DMS 273 treated with DMSO at 0.1 percent for 48 hours (cell line): ENCODE data around the gene IRF4.

Experiments used
- DNase-seq: peaks from one replicate; lab custom pipeline; 2025; lab: John Stamatoyannopoulos, UW

Gene IRF4

DNA sequence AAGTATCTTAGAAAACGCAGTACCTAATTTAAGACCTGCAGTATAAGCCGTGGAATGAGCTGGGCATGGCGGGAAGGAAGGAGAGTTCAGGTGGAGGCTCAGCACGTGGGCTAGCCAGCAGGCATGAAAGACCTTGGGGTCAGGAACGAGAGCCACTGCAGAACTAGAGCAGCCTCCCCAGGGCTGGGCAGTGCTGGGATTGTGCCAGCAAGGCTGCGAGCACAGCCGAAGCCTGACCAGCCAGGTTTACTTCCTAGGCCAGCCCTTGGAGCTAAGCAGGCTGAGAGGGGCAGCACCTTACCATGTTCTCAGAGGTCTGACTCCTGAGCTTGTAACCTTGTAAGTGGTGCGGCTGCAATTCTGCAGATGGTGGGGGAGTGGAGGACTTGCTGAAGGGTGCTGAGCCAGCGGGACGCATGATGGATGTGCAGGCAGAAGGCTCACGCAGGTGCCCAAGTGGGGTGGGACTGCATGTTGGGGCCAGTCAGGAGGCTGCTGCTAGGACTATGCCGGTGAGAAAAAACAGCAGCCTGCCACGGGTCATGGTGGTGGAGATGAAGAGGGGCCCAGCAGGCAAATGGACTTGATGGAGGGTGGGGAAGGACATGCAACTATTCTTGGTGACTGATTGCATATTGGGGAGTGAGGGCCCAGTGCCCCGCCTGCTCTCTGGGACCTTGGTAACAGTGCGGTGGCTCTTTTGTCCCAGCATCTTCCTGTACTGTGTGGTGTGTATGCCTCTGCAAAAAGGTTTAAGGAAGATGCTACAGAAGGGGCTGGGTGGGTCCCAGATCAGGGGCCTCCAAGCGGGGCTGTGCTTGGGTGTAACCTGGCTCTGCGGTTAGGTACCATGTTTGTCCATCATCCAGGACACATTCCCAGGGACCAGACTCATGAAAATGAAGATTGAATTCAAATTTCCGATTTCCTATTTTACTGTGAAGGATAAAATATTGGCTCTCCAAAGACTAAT, 37.6 kb upstream of the IRF4 start:
- no peak for DNase-seq

DNA sequence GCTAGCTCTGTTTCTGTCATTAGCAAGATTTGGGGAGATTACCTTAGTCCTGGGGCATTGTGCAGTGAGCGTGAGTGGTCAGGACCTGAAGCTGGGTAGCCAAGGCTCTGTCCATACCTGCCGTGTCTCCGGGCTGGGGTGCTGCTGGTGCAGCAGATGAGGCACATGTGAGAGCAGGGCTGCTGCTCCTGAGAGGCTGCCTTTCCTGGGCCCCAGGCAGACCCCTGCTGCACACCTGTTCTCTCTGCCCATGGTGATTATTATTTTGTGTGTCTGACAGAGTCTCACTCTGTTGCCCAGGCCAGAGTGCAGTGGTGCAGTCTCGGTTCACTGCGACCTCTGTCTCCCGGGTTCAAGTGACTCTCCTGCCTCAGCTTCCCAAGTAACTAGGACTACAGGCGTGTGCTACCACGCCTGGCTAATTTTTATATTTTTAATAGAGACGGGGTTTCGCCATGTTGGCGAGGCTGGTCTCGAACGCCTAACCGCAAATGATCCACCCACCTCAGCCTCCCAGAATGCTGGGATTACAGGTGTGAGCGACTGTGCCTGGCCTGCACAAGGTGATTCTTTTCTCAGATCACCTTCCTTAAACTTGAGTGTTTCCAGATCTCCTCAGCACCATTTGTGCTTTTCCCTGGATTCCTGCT, 36.8 kb upstream of the IRF4 start:
- DNase-seq, result no peak

DNA sequence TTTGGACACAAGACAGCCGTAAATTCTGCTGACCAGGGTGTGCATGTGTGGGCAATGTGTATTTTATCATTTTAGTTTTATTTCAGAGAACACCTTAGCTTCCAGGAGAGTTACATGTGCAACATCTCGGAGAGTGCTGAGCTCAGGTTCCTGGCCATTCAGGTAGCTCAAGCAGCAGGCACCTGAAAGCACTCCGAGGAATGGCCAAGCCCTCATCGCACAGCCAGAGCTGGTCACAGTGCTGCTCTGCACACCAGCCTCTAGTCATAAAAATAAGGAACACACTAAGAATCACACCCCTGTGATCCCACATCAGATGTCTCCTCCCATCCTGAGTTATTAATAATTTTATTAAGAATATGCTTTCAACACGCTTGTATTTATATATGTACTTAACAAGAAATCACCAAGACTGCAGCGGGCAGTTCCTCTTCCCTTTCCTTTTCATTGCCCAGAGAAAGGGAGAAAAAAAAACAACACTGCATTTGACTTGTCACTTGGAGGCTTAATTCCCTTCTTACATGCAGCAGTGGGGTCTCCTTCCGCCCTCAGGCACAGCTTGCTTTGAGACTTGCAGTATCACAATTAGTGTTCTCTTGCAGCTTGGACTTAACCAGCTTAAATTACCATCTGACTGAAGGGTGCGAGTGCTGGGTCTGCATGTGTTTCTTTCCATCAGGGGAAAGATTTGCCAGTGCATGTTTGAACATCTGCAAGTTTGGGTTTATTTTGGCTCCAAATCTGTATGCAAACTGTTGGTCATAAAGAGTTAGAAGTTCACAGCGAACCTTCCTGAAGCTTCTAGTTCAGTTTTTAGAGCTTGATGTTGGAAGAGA, 36.0 kb upstream of the IRF4 start:
- no peak for DNase-seq

DNA sequence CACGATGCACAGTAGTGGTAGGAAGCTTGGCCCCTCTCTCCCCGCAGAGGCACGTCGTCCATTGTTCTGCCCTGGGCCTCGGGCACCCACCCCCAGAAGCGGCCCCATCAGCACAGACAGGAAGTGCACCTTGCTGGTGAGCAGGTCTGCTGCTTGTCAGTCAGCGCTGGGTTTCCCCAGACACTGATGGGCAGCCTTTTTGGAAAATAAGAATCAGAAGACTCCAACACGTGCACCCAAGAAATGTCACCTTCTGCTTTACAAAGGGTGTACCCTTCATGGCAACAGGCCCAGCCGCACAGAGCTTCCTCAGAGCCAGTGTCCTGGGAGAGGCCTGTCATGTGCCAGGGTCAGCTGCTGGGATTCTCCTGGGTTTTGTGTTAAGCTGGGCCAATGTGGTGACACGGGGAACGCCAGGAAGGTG, 34.7 kb upstream of the IRF4 start:
- no peak for DNase-seq

DNA sequence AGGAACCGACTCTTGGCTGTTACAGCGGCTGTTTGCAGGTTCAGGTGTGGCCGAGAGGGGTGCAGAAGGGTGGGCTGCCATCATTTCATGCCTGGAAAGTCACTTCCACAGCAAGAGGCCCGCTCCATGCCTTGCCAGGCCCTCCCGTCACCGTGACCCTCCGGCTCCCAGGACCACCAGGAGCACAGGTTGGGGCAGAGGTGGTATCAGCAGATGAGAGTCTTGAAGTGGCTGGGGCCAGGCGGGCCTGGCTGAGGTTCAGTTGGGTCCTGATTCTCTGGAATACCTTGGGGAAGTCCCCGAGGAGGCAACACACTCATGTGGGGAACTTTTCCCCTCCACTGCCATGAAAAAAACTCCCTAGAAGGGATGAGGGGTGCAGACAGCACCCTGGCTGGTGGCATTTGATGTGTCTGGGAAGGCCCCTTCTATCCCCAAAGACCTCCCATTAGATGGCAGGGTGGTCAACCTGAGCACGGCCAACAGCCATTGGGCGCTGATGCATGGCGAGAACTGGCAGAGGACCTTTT, 34.2 kb upstream of the IRF4 start:
- DNase-seq, result no peak

DNA sequence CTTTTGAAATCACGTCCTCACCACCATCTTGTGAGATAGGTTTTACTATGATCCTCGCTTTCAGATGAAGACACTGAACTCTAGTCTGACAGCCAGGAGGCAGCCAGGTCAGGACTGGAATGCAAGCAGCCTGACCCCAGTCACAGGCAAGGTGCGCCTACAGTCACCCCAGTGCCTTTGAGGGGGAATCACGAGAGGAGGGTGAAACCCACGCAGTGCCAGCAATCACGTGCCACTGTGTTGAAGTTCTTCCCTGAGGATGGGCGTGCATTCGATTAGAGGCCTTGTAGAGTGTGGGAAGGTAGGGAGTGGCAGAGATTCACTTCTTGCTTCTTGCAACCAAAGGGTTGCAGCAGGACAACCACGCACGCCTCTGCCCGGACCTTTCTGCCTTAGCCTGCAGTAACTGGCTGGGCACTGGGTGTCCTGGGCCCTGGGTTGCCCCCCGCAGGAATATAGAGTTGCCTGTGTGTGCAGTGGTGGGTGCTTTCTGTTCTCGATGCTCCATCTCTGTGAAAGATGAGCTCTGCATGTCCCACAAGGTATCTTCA, 33.7 kb upstream of the IRF4 start:
- DNase-seq, result no peak

DNA sequence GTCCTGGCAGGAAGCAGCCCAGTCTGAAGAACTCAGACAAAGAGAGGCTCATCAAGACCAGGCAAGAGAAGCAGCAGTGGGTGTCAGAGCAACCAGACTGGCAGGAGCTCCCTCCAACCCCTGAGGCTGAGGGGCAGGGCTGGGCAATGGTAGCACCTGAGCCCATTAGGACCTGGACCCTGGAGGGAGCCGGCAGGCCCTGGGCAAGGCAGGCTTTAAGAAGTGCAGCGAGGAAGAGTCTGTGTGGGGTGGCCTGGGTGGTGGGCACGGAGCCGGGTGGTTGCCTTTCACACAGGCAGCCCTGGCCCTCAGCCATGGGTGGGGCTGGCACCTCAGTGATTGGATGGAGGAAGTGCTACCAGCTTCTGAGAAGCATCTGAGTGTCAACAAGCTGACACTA, 33.1 kb upstream of the IRF4 start:
- DNase-seq, result no peak

DNA sequence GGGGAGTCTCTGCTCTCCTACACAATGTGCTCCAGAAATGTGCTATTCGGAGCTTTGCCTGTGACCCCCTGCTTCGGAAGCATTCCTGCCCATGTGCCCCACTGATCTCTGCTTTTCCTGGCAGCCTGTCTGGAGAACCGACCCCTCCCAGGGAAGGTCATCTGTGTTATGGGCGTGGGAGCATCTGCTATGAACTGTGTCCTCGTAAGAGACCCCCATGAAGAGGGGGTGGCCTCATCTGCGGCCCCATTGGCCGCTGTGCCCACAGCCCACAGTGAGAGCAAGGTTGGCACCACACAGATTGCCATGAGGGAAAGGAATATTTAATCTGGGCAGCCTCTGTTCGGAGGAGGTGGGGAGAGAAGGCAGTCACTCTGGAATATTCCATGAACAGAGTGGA, 32.7 kb upstream of the IRF4 start:
- DNase-seq, result no peak

DNA sequence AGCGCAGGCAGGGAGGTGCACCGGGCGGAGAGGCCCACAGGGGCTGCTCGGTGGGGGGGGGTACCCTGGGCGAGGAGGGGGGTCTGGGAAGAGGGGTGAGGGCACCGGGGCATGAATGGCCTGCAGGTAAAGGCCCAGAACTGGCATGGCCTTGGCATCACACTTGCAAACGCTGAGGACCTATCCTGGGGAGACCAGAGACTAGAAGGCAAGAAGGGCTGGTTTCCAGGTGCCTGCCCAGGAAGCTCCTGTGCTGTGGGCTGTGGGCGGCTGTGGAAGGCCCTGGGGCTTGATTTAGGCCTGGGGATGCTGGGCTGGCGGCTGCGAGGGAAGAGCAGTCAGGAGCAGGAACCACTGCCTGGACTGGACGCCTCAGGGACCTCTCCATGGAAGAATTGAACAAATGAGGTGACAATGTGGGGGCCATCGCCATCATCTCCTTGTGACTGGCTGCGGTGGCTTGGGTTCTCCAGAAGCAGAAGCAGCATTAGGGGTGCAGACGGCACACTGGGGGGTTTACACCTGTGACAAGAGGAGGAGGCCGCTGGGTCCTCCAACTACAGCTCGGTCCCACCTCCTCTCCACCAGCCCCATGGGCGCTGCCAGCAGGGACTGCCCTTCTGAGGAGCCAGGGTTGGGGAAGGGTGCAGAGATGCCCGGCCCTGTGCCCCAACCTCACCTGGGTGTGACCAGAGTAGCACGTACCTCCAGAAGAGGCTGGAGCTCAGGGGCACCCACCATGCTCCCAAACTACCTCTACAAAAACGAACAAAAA, 32.1 kb upstream of the IRF4 start:
- DNase-seq, result no peak

DNA sequence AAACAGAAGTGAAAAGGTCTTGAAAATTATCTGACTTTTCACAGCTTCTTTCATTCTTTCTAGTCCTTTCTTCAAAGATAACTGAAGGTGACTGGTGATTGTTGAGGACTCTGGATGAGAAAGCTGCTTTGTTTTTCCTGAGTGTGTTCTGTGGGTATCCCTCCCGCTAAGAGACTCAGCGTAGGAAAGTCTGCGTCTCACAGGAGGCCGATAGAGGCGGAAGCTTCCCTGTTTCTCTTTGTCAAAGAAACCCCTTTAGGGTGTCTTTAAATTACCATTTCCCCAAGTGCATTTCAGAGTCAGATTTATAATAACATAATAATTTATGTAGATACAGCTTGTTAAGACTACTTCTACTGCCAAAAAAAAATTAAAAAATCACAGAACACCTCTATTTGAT, 31.2 kb upstream of the IRF4 start:
- no peak for DNase-seq

DNA sequence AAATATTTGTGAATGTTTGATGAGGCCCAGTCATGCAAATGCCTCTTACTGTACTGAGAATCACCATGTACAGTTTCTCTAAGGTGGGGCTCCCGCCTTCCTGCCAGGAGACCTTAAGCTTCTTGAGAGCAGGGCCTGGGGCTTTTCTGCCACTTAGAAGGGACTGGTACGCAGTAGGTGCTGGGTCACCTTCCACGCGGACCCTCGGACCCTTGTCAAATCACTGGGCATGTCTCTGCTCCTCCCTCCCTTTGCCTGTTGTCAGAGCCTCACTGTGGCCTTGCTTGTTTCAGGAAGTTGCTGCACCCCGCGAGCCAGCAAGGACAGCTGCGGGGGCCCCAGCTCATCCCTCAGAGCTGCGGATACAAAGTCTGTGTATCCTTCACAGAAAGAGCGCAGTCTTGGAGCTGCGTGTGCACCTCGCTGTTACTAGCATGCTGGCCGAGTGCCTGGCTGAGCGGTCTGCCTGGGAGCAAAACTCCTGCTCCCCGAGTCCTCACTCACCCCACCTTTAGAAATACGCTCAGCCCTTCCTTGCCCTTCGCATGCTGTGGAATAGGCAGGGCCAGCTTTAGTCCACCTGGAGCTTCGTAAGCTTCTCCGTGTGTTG, 30.7 kb upstream of the IRF4 start:
- DNase-seq, result no peak

DNA sequence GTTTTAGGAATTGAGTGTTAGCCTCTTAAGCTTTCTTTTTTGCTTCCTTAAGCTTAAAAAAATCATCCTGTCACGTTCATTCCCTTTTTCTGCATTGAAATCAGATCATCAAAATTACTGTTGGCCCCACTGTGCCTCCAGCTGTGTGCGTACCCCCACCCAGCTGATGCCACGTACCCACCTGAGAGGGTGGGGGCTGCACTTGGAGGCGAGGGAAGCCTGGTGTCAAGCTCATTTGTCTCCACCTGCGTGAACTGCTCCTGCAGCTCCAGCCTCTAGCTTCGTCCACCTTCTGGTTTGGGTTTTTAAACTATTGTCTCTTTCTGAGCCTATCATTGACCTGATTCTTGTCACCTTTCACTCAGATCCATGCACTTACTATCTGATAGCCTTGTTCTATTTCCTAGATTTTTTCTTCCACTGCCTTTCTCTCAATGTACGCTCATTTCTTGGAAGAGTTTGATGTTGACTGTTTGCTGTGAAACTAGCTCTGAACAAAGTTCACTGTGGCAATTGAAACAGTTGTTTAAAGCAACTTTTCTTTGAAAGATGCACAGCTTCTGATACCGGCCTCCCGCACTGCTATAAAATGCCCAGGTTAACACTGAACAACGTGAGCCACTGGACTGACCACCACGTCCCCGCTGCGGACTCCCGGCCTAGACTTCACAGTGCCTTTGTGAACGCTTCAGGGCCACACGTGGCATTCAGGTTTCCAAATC, 30.0 kb upstream of the IRF4 start:
- no peak for DNase-seq

DNA sequence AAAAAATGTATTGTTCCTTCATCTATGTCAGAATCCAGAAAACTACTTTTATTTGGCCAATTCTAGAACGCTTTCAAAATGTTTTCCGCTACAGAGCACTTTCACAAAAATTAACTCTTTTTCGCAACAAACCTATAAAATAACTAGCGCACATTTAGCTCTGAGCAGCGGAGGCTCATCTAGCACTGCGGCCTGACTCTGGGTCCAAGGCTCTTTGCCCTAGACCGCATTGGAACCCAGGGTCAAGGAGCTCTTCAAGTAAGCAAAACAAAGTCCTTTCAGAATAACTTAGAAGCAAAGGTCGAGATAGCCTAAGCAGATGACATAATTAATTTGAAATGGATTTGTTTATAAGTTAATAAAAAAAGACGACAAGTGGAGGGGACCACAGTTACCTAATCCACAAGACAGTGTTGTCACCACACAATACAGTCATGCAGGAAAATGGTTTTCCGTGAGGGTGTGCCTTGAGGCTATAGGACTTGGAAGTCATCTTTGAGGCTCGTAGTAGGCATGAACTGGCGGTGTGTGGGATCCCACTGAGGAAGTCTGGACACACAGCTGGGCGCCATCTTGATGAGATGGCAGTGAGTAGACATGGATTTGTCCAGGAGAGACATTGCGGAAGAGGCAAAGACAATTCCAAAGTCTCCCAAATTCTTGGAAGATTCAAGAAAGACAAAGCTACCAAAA, 29.2 kb upstream of the IRF4 start:
- no peak for DNase-seq

DNA sequence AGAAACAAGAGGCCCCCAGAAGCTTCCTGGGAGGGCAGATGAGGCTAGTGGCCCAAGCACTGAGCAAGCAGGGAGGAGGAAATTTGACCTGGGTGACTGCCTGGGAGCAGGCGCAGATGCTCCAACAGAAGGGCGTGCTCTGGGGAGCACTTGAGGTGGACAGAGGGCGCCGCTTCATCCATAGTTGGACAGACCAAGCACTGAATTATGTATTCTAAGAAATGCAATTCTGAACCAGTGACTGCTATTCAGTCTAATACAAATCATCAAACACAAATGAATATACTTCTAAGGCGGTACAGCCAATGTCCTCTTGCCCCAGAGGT, 28.7 kb upstream of the IRF4 start:
- no peak for DNase-seq

DNA sequence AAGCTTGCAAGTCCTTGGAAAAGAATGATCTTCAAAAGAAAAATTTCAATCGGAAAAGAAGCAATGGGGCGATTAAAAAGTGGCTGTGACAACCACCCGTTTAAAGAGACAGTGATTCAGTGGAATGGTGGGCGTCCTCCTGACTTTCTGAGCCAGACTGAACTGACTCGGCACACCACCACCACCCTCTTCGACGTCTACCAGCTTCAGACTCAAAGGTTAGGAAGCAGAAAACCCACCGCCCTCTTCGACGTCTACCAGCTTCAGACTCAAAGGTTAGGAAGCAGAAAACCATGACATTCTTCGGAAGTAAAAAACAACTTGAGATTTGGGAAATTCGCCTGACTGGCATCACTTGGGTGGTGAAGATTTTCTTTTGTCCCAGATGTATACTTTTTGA, 28.3 kb upstream of the IRF4 start:
- no peak for DNase-seq

DNA sequence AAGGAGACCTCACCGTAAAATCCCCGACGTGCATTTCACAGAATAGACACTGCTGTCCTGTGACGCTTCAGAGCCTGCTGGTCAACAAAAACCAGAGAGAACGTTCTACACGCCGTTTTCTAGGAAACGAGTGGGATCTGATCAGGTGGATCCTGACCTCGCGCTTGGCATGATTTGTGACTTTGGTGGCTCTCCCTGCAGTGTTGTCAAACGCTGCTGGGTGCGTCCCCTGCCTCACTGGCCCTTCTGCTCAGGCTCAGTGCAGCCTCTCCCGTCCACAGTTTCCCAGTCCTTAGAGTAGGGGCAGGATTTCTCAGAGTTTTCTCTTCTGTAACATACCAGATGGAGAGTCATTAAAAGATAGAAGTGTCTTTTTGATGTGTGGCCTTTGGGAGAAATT, 27.6 kb upstream of the IRF4 start:
- no peak for DNase-seq

DNA sequence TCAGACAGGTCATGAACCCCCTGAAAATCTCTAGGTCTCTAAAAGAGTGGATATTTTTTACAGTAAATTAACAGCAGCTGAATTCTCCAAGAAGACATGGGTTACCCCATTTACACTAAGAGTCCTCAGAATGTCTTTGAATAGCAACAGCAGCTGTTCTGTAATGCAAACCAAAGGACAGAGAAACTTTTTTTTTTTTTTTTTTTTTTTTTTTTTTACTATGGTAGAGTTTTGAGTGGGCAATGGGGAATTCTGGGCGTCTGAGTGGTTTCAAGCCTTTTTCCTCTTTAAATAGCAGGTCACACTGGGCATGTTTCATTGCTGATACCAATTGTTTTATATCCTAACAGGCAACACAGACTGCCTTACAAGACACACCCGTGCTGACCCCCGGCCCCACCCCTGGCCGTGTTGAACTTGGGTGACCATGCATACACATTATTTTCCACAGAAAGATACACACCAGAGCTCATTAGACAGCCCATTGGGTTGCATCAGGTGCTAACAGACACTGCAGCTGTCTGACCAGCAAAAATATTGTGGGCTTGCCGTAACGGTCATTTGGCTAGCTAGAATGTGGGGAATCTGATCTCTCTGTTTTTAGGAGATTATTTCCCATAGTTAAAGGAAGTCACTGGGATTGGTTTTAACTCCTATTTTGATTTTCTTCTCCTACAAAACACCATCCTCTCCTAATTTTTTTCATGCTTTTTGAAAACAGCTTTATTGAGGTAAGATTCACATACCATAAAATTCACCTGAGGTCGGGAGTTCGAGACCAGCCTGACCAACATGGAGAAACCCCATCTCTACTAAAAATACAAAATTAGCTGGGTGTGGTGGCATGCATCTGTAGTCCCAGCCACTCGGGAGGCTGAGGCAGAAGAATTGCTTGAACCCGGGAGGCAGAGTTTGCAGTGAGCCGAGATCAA, 26.7 kb upstream of the IRF4 start:
- no peak for DNase-seq

DNA sequence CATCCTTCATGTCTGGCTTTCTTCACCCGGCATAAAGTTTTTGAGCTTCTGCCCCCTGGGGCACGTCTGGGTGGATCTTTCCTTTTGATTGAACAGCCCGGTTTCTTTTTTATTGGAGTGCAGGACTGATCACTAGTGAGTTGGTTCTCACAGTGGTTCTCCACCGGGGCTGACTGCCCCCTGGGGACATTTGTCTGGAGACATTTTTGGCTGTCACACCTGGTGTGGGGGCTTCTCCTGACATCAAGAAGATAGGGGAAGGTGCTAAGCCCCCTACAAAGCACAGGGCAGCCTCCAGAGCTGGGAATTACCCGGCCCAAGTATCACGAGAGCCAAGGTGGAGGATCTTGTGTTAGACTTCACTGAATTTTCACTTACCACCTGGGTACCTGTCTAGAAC, 25.7 kb upstream of the IRF4 start:
- DNase-seq, result no peak
